HPDE6-E6E7 (cell line): Measurements from ENCODE around the gene PRSS33.

ENCODE experiments used
- DNase-seq: peaks from one replicate; pipeline ENCODE4 v3.0.0; 2011; ENCODE audit warnings: missing footprints; ENCODE audit errors: extremely low spot score

PRSS33 gene

DNA sequence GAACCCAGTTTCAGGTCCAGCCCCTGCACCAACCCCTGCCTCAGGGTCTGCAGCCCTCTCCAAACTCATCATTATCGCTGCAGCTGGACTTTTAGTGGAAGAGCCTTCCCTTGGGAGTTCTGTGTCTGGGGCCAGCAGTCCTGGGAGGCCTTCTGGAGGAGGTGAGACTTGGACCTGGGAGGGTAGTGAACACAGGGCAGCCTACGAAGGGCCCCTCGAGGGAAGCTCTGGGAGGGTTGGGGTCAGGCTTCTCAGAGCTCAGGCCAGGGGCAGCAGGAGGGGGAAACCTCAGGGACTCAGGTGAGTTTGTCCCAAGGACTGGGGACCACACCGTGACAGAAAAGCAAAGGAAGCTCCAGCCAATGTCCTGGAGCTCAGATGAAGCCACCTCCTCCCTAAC, 46.2 kb downstream of the PRSS33 start:
- DNase-seq: no peak

DNA sequence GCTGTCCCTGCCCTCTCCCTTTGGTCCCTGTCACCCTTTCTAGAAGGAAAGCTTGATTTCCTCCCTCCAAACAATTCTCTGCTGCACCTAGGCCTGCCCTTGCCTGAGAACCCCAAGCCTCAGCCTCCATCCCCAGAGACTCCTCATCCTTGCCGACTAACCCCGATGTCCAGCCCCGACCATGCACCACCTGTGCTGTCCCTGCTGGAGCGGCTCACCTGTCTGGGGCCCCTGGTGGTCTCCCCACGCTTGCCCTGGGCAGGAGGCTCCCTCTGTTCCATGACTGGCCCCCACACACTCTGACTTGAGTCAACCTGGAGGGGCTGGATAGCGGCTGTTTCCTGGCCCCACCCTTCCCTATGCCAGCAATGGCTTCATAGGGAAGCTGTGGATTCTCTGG, 46.9 kb downstream of the PRSS33 start:
- DNase-seq: no peak

DNA sequence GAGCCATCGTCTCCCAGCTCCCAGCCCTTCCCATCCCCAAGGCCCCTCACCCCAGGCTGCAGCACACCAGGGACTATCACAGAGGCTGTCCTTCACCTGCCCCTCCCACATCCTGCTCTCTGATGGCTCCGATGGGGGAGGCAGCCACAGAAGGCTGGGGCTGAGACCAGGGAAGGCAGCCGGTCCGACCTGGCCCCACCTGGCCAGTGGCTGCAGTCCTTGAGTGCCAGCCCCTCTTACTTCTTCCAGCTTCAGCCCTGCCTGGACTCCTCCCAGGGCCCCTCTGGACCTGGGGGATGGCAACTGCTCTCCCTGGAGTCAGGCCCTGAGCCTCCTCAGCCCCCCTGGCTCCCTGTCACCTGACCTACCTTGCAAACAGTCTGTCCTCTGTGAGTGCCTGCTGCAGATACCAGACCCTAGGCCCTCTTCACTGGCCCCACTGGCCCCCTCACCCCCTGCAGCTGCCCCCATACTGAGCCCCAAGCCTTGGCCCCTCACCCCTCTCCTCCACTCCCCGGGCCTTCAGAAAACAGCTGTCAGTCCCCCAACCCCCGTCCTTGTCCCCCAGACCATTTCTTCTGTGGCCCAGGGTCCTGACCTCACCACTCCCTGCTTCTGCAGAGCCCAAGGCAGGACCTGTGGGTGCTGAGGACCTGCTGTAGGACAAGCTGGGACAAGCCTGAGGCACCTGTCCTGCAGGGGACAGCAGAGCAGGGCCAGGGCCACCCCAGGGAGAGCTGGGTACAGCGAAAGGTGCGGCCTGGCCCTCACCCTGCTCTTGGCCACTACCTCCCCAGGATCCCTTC, 47.5 kb downstream of the PRSS33 start:
- DNase-seq: no peak

DNA sequence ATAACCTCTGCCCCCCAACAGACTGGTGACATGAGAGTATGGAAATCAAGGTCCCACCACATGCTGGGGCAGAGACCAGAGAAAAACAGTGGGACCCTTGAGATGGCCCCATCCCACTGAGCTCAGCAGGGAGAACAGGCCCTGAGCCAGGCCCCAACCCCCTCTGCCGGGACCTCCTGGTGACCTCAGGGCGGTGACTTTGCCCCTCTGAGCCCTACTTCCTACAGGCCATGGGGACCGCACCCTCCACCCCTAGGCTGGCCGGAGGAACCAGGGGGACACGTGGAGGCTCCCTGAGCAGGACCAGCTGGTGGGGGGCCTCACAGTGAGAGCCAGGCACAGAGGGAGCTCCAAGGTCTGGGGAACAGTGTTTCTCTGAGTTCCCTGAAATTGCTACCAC, 48.7 kb downstream of the PRSS33 start:
- no peak for DNase-seq

DNA sequence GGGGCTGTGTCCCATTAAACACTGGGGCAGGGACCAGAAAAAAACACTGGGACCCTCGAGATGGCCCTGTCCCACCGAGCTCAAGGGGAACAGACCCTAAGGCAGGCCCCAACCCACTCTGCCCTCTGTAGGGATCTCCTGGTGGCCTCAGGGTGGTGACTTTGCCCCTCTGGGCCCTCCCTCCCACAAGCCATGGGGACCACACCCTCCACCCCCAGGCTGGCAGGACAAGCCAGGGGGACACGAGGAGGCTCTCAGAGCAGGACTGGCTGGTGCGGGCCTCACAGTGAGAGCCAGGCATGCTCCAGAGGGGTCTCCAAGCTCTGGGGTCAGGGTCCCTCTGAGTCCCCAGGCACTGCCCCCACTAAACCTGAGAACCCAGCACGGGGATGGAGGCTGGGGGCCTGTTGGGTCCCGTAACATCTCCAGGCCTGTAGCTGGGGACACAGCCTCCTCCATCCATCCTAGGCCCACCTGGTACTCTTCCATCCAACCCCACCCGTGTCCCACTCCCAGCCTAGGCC, 49.4 kb downstream of the PRSS33 start:
- no peak for DNase-seq

DNA sequence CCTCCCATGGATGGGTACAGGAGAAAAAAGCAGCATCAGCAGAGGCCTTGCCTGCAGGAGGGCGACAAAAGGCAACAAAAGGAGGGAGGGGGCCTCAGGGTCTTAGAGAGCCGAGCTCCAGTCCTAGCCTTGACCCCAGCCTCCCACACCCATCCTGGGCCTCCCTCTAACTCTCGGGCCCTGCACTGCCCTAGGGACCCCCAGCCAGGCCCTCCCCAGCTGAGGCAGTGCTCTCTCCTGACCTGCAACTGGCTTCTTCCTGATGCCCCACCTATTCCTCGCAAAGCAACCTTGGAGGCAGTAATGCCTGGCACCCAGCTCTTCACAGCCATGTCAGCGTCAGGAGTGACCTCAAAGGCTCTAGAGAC, 50.1 kb downstream of the PRSS33 start:
- DNase-seq: no peak

DNA sequence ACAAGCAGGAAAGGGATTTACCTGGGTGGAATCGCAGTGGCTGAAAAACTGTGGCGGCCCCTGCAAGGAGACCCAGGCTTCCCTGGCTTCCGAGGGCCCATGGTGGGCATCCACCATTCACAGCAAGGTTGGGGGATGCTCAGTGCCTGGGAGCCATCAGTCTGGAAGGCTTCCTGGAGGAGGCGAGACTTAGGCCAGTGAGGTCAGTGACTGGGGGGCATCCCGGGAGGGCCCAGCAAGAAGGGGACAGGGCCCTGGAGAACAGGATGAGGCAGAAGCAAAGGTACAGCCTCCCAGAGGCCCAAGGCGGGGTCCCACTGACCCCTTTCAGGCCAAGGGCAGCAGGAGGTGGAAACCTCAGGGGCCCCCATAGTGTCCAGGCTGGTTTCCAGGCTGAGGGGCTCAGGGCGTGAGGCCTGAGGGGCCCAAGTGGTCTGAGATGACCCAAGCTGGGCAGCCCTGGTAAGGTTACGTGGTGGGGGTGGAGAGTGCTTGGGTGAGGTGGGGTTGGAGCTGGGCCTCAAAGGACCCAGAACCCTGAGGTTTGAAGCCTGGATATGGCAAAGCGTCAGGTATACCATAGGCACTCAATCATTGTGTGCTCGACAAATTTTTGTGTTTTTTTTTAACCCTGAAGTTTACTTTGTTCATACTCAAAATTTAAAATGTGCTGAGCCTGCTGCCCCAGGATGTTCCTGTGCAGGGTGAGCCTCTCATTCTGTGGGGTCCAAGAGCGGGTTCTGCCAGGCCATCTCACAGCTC, 50.7 kb downstream of the PRSS33 start:
- DNase-seq: no peak

DNA sequence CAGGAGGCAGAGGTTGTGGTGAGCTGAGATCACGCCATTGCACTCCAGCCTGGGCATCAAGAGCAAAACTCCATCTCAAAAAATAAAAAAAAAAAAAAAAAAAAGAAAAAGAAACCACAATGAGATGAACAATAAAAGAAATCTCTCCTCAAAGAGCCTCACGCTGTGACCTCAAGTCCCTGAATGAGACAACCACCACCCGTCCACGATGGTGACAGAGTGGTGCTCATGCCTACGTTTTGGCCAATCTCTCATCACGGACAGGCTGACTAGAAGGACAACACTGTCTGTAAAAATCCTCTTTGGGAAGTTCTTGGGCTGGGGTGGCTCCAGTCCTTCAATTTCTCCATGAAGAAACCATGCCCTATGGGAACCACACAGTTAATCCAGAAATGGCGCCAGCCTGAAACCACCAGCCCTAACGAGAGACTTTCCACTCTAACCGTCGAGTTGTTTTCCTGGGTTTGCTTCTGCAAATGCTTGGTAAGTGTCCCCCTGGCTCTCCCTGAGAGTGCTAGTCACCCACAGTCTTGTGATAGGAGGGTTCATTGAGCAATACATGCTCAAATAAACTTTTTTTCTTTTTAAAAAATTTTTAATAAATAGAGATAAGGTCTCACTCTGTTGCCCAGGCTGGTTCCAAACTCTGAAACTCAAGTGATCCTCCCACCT, 52.4 kb downstream of the PRSS33 start:
- no peak for DNase-seq
